ENCODE results near the gene PLCB4. TPM values are rescaled to one million over a fixed set of nuclear protein-coding genes. Genes with fewer than 3 reads are reported as not detected.
A peak's percentile ranks its signal among the peaks of the same experiment; 100 is the strongest.

PLCB4 gene
- total and polyA plus RNA-seq, 2 donors (not counting 1 experiment from before 2014, with no cell fraction given) = 7.3 to 13.7 TPM

DNA sequence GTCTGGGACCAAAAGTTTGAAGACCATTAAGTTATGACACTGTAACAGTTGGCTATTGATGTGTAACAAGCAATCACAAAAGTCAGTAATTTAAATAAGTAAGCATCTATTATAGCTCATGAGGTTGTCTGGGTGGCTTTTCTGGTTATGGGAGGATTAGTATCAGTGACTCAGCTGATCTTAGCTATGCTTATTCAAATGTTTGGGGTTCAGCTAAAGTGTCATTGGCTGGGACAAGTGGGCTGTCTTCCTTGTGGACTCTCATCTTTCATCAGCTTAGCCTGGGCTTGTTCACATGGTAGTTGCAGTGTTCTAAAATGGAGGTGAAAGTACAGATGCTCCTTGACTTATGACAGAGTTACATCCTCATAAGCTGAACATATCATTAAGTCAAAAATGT is 370.9 kb downstream of the PLCB4 start:
- H3K4me2 ChIP-seq (ENCODE audit: extremely low read depth, insufficient read depth, low read length) = no peak overlapping the region
- H4K20me1 ChIP-seq (ENCODE audit: control insufficient read depth, extremely low read depth, insufficient read depth, low read length) = no peaks in the 10 kb centered on the region
- H3K27me3 ChIP-seq (ENCODE audit: control insufficient read depth, insufficient read depth, low read length) = no peaks in the 10 kb centered on the region
- H3K4me1 ChIP-seq (ENCODE audit: control insufficient read depth, extremely low read depth, insufficient read depth, low read length) = no peaks in the 10 kb centered on the region
- no peaks in the 10 kb centered on the region for H3K79me2 ChIP-seq (ENCODE audit: control insufficient read depth, insufficient read depth, low read length)
- no peak overlapping the region for H2AFZ ChIP-seq (ENCODE audit: low read length)
- no peak overlapping the region for H3K27ac ChIP-seq (ENCODE audit: insufficient read depth, low read length)
- no peak for DNase-seq (ENCODE audit: low read depth in 2 of 2)
- TF ChIP-seq EZH2 (IDR thresholded peaks at IDR 0.05; ENCODE audit: low read length, missing control alignments) = no peak
- no peak overlapping the region for H3K4me3 ChIP-seq (replicated peaks in 1 of 4; ENCODE audit: control extremely low read depth in 1 of 4, insufficient read depth in 1 of 4, low read depth in 3 of 4, low read length in 4 of 4)
- H3K9ac ChIP-seq (ENCODE audit: insufficient read depth, low read length) = no peak overlapping the region
- no peaks in the 10 kb centered on the region for H3K36me3 ChIP-seq (ENCODE audit: control insufficient read depth, insufficient read depth, low read length)
- H3K9me3 ChIP-seq (ENCODE audit: control insufficient read depth, insufficient read depth, low read depth, low read length) = no peaks in the 10 kb centered on the region

- Histone ChIP-seq H3K79me2 (ENCODE audit: control insufficient read depth, insufficient read depth, low read length) (no peaks in the 10 kb centered on the region), H4K20me1 (ENCODE audit: control insufficient read depth, extremely low read depth, insufficient read depth, low read length) (no peaks in the 10 kb centered on the region), H3K4me3 (replicated peaks in 1 of 4; ENCODE audit: control extremely low read depth in 1 of 4, insufficient read depth in 1 of 4, low read depth in 3 of 4, low read length in 4 of 4) (no peak overlapping the region), H3K4me1 (ENCODE audit: control insufficient read depth, extremely low read depth, insufficient read depth, low read length) (no peaks in the 10 kb centered on the region), H3K4me2 (ENCODE audit: extremely low read depth, insufficient read depth, low read length) (no peak overlapping the region), H2AFZ (ENCODE audit: low read length) (no peak overlapping the region), H3K36me3 (ENCODE audit: control insufficient read depth, insufficient read depth, low read length) (no peaks in the 10 kb centered on the region), H3K9ac (ENCODE audit: insufficient read depth, low read length) (no peak overlapping the region), H3K9me3 (ENCODE audit: control insufficient read depth, insufficient read depth, low read depth, low read length) (no peaks in the 10 kb centered on the region), H3K27me3 (ENCODE audit: control insufficient read depth, insufficient read depth, low read length) (no peaks in the 10 kb centered on the region), H3K27ac (ENCODE audit: insufficient read depth, low read length) (no peak overlapping the region)
- peak in 1 of 2 donors; percentile 43 for DNase-seq (ENCODE audit: low read depth in 2 of 2)
- TF ChIP-seq EZH2 (IDR thresholded peaks at IDR 0.05; ENCODE audit: low read length, missing control alignments) = no peak
- TF ChIP-seq, protein P1, sequence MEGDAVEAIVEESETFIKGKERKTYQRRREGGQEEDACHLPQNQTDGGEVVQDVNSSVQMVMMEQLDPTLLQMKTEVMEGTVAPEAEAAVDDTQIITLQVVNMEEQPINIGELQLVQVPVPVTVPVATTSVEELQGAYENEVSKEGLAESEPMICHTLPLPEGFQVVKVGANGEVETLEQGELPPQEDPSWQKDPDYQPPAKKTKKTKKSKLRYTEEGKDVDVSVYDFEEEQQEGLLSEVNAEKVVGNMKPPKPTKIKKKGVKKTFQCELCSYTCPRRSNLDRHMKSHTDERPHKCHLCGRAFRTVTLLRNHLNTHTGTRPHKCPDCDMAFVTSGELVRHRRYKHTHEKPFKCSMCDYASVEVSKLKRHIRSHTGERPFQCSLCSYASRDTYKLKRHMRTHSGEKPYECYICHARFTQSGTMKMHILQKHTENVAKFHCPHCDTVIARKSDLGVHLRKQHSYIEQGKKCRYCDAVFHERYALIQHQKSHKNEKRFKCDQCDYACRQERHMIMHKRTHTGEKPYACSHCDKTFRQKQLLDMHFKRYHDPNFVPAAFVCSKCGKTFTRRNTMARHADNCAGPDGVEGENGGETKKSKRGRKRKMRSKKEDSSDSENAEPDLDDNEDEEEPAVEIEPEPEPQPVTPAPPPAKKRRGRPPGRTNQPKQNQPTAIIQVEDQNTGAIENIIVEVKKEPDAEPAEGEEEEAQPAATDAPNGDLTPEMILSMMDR (conservative IDR thresholded peaks at IDR 0.05 in 1 of 2, IDR thresholded peaks at IDR 0.05 in 1 of 2; ENCODE audit: low read depth in 1 of 2, low read length in 2 of 2) = no peak
Observed at GRCh38 chr20:9440892-9441291, 372.0 kb downstream of the PLCB4 start.

- no peak for DNase-seq (ENCODE audit: low read depth in 2 of 2)
- no peak for TF ChIP-seq EZH2 (IDR thresholded peaks at IDR 0.05; ENCODE audit: low read length, missing control alignments)
- TF ChIP-seq, protein P1 (conservative IDR thresholded peaks at IDR 0.05 in 1 of 2, IDR thresholded peaks at IDR 0.05 in 1 of 2; ENCODE audit: low read depth in 1 of 2, low read length in 2 of 2) = no peak
- no peaks in the 10 kb centered on the region for H3K4me1 ChIP-seq (ENCODE audit: control insufficient read depth, extremely low read depth, insufficient read depth, low read length)
- no peaks in the 10 kb centered on the region for H3K36me3 ChIP-seq (ENCODE audit: control insufficient read depth, insufficient read depth, low read length)
- H3K79me2 ChIP-seq (ENCODE audit: control insufficient read depth, insufficient read depth, low read length) = no peaks in the 10 kb centered on the region
- no peaks in the 10 kb centered on the region for H3K27me3 ChIP-seq (ENCODE audit: control insufficient read depth, insufficient read depth, low read length)
- H3K9me3 ChIP-seq (ENCODE audit: control insufficient read depth, insufficient read depth, low read depth, low read length) = no peaks in the 10 kb centered on the region
- no peak overlapping the region for H3K27ac ChIP-seq (ENCODE audit: insufficient read depth, low read length)
- H4K20me1 ChIP-seq (ENCODE audit: control insufficient read depth, extremely low read depth, insufficient read depth, low read length) = no peaks in the 10 kb centered on the region
- H2AFZ ChIP-seq (ENCODE audit: low read length) = no peak overlapping the region
- no peak overlapping the region for H3K4me3 ChIP-seq (replicated peaks in 1 of 4; ENCODE audit: control extremely low read depth in 1 of 4, insufficient read depth in 1 of 4, low read depth in 3 of 4, low read length in 4 of 4)
- no peak overlapping the region for H3K9ac ChIP-seq (ENCODE audit: insufficient read depth, low read length)
- H3K4me2 ChIP-seq (ENCODE audit: extremely low read depth, insufficient read depth, low read length) = no peak overlapping the region
Observed at GRCh38 chr20:9441948-9442347, 373.1 kb downstream of the PLCB4 start.

Measured in fibroblast of lung (primary cell).